HG03469 (cell line): ENCODE data around the gene FAM83G.
A peak's percentile ranks its signal among the peaks of the same experiment; 100 is the strongest.
"Not testable (repeated sequence)": the region's sequence is repeated elsewhere in the genome, so short reads cannot be mapped to it uniquely, and the experiment has no call there.

ENCODE experiments used
- ATAC-seq: cut with Tn5 transposase; IDR thresholded peaks from one replicate; pipeline ENCODE4 v1.9.1; 2021; ENCODE audit warnings: mild to moderate bottlenecking, moderate library complexity, moderate number of reproducible peaks; ENCODE audit not compliant: unreplicated experiment

FAM83G gene

DNA sequence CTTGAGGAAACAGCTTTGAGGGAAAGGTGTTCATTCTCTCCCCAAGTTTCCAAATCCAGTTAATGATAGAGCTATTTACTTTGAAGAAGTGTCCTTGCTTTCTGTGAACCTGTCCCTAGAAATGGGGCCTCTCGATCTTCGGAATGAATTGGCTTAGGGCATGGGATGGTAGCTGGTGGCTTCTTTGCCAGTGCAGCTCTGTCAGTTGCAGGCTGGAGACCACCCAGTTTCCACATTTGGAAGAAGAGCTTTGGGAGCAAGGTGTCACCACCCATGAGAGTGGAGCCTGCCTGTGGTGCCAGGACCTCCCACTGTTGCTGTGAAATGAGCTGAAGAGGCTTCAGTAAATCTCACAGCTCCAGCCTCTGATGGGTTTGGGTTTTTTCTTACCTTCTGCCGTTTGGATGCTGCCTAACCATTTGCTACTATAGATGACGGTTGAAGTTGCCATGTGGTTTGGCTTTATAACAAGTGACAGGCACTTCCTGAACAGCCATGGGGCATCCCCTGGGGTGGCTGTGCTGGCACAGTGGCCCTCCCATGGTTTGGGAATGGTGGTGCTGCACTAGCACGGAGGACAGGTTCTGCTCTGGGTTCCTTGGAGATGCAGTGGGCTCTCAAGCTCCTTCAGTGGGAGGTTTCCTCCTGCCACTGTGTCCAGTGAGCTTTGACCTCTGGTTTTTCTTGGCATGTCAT lies 72.1 kb downstream of the FAM83G start:
- ATAC-seq = no peak

DNA sequence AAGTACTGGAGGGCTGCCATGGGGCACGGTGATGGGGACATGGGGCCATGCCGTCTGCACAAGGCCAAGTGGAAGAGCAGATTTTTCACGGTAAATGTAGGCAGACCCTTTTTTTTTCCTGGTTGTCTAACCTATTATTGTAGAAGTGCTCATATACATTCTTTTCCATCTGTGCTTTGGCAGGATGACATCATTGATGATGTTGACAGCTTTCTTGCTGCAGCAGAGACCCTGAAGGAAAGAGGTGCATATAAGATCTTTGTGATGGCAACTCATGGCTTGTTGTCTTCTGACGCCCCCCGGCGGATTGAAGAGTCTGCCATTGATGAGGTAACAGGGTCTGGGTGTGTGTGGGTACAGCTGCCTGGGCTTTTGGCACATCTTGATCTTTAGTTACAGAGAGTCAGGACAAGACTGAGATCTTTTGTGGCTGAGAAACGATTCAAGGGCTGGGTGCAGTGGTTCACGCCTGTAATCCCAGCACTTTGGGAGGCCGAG lies 75.9 kb downstream of the FAM83G start:
- no peak for ATAC-seq

DNA sequence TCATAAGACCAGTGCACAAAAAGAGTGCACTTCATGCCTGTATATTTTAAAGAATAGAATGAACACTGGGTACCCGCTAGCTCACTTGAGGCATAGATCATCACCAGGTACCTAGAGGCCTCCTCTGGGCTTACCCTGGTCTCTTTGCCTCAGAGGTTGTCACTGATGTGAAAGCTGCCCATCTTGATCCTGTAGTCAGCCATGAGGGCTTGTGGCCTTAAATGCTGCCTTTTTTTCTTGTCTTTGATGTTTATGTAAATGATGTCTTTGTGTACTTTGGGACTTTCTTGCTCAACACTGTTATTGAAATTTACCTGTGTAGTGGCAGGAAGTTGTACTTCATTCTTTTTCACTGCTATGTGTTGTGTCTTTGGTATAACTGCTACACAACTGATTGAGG lies 79.4 kb downstream of the FAM83G start:
- ATAC-seq = no peak

DNA sequence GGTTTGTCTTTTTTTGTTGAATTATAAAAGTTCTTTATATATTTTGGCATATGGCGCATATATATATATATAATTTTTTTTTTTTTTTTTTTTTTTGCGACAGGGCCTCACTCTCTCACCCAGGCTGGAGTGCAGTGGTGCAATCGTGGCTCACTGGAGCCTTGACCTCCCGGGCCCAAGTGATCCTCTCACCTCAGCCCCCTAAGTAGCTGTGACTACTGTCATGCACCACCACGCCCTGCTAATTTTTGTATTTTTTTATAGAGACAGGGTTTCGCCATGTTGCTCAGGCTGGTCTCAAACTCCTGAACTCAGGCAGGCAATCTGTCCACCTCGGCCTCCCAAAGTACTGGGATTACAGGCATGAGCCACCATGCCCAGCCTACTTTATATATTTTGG lies 82.0 kb downstream of the FAM83G start:
- ATAC-seq = not testable (repeated sequence)

DNA sequence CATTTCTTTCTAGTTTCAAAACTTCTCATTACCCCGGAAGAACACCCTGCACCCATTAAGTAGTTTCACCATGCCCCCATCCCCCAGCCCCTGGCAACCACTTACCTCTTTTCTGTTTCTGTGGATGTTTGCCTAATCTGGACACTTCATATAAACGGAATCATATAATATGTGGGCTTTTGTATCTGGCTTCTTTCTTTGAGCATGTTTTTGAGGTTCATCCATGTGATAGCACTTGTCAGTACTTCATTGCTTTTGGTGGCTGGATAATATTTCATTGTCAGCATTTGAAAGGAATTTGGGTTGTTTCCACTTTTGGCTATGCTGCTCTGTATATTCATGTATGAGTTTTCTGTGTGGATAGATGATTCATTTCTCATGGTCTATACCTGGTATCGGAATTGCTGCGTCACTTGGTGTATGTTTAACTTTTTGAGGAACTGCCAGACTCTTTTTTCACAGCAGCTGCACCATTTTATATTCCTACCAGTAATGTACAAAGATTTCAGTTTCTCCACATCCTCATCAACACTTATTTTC lies 82.6 kb downstream of the FAM83G start:
- ATAC-seq = peak; percentile 68

DNA sequence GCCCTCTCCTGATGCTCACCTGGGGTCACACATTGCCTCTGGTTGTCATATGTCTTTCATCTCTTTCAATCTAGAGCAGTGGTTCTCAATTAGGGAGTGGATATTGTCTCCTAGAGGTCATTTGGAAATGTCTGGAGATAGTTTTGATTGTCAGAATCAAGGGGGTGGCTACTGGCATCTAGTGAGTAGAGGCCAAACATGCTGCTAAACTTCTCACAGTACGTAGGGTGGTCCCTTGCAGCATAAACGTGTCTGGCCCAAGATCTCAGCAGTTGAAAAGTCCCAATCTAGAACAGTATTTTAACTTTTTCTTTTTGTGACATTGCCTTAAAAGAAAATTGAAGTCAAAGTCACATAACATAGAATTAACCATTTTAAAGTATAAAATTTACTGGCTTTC lies 83.1 kb downstream of the FAM83G start:
- ATAC-seq = no peak

DNA sequence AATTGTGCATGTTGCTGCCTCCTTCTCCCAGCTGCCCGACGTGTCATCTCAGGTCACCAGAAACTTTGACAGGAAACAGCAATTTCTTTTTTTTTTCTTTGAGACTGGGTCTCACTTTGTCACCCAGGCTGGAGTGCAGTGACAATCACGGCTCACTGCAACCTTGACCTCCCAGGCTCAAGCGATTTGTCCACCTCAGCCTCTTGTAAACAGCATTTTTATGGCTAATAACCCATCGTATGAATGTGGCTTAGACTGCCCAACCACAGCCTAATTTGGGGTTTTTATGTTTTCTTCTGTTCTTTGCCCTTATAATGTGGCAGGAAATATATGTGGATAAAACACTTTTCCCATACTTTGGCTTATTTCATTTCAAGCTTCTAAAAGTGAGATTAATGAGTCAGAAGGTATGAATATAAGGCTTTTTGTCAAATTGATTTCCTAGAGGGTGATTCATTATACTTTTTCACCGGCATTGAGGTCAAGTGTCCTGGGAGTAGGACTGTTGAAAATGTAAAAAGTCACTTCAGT lies 83.6 kb downstream of the FAM83G start:
- no peak for ATAC-seq

DNA sequence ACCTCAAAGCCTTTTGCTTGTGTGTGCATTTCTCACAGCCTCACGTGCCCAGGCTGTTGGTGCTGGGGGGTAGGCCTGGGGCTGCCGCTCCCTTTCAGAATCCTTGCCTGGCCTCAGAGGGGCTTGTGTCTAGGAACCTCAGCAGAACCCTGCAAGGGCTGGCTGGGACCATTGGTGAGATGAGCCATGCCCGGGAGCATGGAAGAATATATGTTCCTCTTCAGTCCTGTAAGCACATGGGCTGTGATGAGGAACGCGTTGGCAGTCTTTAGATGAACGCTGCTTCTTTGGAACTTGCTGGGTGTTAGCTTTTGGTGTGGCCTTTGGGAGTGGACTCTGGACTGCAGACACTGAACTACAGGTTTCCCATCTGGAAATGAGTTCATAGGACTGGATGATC lies 84.6 kb downstream of the FAM83G start:
- ATAC-seq = no peak
